Embryonic facial prominence (tissue), 1 donor: ENCODE data around the gene CDK4.

Source experiments
- DNase-seq: peaks from one replicate; pipeline ENCODE4 v3.0.0-alpha.2; 2016; ENCODE audit errors: extremely low spot score

CDK4 gene

GRCh38 chr12:57712701-57713100 is 39.4 kb downstream of the CDK4 start:
- no peak for DNase-seq

GRCh38 chr12:57708296-57708695 is 43.8 kb downstream of the CDK4 start:
- no peak for DNase-seq

GRCh38 chr12:57707250-57707649 is 44.9 kb downstream of the CDK4 start:
- DNase-seq, result no peak

GRCh38 chr12:57700317-57700716 is 51.8 kb downstream of the CDK4 start:
- DNase-seq, result no peak

- DNase-seq, result no peak
These were observed 53.7 kb downstream of the CDK4 start for GRCh38 chr12:57698414-57698813.
